SK-N-MC (cell line): Measurements from ENCODE around the gene IGLON5.

Experiments used
- EZH2 ChIP-seq: fragments of 200-600 bp; sonication (generic); IDR thresholded peaks from one replicate; pipeline ENCODE4 v1.6.1; 2017; ENCODE audit warnings: antibody characterized with exemption
- FOXP2 ChIP-seq: optimal IDR thresholded peaks from 2 replicates; pipeline ENCODE3; 2011; ENCODE audit warnings: mild to moderate bottlenecking, moderate library complexity; ENCODE audit not compliant: insufficient read depth; ENCODE audit errors: extremely low read length, control extremely low read depth
- POLR2AphosphoS5 ChIP-seq: IDR thresholded peaks from 2 replicates; pipeline ENCODE4 v1.6.1; 2012; ENCODE audit warnings: mild to moderate bottlenecking, low read depth, low read length, borderline replicate concordance

DNA sequence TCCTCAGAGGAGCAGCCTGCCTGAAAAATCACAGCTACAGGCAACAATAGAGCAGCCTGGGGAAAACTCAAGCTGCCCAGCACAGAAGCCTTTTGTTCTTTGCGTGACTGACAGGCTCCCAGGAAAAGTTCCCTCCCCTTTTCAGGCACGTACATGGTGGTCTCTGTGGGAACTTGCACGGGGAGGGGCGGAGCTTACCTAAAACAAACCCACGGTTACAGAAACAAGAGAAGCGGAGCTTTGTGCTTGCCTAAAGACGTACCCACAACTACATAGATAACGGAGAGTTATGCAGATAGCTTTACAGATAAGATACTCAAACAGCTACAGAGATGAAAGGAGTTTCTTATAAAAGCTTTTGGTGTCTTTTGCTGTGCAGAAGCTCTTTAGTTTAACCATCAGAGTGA lies 43.3 kb downstream of the IGLON5 start:
- TF ChIP-seq EZH2 (no peak), POLR2AphosphoS5 (no peak), FOXP2 (no peak)
